ENCODE results near the gene SLCO4A1.

The SLCO4A1 gene

DNA sequence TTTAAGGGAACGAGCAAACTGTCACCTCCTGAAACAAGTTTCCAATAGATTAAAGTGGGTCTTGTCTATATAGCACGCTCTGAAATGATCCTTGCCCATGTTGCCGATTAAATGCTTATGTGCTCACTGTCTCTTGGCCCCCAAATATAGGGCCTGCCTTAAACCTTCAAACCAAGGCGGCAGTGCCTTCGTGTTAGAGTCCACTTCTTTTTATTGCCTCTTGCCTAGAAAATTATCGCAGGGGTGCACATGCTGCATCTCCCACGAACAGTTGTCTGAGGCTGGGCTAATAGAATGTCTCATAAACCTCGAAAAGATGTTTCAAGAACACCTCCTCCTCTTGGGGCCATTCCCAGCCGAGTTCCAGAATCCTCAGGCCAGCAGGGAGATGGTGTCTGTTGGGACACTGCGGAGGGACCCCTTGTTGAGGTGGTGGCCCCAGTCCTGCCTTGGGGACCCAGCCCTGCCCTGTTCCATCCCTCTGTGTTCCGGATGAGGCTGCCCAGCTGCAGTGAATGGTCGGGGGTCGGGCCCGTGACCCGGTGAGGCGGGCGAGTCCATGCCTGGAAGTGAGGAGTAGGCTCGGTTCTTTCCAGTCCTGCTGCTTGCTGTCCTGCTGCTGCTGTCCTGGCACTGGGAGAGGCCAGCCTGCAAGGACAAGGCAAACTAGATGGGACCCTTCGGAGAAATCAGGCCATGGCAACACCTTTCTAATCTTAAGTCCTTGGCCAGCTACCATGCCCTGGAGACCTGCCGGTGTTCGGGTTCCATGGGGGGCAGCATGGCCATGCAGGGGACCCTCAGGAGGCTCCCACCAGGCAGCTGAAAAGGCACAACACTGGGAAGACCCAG is 34.7 kb upstream of the SLCO4A1 start:
- DNase-seq: no peak

DNA sequence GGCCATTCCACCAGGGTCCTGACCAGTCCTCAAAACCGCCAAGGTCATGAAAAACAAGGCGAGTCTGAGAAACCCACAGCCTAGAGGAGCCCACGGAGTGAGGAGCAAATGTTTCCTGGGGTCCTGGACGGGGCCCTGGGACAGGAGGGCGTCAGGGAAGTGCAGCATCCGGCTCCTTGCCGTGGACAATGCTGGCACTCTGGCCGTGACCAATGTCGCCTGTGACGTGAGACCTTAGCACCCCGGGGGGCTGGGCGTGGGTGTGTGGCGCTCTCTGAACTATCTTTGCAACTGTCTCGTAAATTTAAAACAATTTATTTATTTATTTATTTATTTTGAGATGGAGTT is 34.1 kb upstream of the SLCO4A1 start:
- no peak for DNase-seq

DNA sequence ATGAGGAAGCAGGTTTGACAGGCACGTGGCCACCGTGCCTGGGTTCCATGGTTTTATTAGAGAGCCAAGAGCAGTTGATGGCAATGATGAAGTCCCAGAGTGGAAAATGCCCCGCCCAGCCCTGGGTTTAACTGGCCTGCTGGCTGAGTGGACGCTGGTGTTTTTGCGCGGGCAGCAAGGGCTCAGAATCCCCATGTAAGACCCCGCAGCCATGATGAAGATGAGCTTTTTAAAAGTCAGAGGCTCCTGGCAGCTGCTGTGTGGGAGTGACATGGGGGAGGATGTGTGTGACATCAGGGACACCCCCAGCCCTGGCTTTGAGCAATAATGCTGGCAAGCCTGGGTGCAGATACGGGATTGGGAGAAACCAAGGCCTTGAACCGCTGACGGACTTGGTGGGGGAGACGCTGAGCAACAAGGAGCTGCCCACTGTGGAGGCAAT is 33.0 kb upstream of the SLCO4A1 start:
- DNase-seq: no peak

DNA sequence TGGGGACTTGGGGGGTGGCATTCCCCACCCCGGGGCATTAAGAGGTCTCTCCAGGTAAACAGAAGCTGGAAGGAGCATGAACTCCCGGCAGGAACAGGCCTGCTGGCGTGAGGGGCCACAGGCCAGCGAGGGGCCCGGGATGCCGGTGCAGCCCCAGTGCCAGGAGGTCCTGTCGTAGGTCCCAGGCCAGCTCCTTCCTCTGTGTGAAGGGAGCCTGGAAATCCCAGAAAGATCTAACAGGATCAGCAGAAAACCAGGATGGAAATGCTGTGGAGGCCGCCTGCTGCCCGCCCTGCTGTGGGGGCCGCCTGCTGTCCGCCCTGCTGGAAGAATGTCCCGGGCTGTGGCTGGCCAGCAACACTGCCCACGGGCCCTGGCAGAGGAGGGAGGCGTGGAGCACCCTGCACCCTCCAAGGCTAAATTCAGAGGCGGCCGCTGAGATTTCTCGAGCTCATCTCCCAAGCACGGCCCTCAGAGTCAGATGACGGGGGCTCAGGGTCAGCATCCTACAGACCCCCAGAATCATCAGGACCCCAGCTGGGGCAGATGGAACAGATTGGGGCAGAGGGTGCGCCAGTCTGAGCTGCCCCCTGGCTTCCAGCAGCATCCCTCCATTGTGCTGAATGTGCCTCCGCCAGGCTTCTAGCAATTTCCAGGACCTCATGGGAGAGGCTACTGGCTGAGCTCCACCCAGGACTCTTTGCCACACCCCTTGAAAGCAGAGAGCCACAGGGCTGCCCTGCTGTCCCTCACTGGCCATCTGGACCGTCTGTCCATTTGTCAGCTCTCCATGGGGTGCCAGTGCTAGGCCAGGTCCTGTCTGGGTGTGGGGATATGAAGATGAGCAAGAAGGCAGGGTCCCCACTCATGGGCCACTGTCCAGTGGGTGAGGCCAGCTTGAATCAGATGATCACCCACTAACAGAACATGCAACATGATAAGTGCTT is 32.2 kb upstream of the SLCO4A1 start:
- DNase-seq: no peak

DNA sequence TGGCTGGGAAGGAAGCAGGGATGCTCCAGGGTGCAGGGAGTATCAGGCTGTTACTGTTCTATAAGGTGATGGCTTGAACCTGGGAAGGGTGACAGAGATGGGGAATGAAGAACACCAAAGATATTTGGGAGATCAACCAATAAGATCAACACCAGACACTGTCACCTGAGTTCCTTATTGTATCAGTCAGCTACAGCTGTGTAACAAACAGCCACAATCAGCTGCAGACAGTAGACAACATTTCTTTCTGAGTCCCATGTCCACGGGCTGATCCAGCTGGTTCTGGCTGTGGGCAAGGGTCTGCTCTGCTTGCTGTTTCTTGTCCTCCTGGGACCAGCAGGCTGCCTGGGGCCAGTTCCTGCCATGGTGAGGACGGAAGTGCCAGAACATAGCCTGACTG is 31.3 kb upstream of the SLCO4A1 start:
- DNase-seq: no peak

DNA sequence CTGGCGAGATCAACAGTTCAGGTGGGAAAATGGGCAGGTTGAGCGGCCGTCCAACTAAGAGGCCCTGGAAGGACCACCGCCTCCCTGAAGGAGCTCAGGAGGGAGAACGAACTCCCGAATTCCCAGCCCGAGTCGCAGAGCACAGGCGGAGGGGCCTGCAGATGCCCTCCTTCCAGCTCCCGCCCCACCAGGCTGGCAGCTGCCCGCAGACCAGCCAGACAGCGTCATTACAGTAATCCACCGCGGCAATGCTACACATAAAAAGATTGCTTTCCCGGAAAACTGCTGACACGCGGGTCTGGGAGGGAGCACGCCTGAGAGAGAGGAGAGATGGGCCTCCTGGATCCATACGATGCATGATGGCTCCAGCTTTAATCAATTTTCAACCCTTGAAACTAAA is 30.5 kb upstream of the SLCO4A1 start:
- no peak for DNase-seq

DNA sequence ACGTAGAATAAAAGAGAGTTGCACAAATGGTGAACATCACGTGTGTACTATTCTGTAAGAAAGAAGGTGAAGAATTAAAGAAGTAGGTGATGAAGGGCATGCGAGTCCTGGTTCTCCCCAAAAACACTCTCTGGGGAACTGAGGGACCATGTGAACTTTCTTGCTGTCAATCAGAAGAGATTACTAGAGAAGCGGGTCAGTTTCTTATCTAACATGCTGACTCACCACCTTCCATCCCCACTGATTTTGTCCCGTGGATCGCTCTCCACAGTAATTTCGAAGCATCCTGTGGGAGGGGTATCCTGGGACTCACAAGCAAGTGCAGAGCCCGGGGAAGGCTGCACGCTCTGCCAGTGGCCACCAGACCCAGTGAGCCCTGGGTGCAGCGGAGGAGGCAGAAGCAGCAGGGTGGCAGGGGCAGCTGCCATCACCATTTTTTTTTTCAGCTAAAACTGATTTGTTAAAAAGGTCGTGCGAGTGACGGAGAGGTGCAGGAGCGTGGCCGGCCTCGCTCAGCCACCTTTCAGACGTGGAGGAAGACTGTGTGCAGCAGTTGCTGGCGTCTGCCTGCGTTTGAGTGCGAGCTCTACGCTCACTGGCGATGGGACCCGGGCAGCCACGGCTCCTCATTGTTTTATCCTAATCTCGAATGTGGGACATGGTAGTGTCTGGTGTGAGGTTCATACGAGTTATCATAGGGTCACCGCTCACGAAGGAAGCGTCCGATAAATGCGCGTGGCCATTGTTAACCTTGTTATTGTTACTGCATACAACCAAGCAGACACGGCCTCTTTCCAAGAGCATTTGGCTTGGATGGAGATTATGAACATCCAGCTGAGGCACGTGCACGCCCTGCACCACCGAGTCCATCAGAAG is 28.0 kb upstream of the SLCO4A1 start:
- DNase-seq: no peak

DNA sequence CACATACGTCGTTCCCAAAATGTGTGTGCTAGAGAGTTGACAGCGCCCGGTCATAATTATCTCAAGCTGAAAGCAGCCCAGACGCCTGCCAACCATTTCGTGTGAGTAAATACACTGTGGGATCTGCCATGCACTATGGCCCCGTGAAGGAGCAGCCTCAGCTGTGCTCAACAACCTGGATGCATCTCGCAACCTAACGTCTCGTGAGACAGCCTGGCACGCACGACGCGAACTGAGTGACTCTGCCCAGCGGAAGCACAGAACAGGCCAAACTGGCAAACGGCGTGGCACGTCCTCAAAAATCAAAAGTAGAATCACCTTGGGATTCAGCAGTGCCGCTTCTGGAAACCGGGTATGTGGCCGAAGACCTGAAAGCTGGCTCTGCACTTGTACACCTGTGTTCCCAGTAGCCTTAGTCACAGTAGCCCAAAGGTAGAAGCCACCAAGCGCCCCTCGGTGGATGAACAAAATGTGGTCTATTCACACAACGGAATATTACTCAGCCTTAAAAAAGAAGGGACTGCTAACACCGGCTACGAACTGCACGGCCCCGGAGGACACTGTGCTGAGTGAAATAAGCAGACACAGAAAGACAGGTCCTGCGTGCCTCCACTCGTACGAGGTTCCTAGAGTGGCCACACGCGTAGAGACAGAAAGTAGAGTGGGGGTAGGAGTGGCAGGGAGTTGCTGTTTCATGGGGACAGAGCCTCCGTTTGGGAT is 27.2 kb upstream of the SLCO4A1 start:
- DNase-seq: no peak

DNA sequence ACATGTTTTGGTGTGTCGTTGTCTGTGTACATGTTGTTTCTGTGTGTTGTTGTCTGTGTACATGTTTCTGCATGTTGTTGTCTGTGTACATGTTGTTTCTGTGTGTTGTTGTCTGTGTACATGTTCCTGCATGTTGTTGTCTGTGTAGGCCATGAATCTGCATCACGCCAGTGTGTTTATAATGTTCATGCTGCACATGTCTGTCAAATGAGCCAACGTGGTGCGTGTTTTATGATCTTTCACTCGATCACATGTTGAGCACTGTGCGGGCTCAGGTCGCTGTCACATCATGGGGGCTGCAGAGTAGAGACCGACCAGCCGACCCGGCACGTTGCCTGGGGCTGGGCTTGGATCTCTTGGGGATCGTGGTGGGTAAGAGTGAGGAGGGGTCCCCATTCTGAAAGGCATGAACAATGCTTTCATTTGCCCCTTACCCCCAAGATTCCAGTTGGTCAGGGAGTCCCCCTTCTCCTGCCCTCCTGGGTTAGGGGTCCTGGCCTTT is 26.5 kb upstream of the SLCO4A1 start:
- no peak for DNase-seq

DNA sequence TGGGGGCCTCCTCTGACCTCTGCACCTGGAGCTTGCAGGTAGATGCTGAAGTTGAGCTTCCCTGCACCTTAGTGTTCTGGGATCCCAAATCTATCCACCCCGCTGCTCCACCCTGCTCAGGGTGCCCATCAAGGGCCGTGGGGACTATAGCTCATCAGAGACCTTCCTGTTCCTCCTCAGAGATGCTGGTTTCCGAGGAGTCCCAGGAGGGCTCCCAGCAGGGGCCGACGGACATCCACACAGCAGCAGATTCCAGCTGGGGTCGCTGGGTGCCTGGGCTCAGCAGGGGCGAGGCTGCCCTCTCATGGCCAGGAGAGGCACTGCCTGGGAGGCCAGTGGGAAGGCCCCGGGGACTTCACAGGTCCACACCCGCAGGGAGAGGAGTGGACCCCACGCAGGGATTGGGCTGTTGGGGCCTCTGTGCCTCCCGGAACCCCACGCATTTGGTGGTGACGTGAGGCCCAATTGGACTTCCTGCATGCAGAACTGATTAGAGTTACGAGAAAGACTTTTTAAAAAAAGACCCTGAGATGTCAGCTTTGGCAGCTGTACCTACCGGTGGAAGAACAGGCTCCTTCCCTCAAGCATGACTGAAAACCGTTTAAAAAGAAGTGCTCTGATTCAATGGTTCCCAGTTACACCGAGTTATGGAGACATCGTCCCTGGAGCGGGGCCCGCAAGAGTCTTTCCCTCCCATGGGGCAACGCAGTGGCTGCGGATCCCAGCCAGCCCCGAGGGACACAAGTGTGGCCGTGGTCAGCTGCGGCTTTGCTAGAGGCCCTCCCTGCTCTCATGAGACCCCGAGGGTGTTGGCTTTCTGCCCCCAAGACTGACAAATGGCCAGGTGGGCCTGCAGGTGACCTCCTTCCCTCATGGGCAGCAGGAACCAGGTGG is 25.3 kb upstream of the SLCO4A1 start:
- peak; percentile 52 for DNase-seq

DNA sequence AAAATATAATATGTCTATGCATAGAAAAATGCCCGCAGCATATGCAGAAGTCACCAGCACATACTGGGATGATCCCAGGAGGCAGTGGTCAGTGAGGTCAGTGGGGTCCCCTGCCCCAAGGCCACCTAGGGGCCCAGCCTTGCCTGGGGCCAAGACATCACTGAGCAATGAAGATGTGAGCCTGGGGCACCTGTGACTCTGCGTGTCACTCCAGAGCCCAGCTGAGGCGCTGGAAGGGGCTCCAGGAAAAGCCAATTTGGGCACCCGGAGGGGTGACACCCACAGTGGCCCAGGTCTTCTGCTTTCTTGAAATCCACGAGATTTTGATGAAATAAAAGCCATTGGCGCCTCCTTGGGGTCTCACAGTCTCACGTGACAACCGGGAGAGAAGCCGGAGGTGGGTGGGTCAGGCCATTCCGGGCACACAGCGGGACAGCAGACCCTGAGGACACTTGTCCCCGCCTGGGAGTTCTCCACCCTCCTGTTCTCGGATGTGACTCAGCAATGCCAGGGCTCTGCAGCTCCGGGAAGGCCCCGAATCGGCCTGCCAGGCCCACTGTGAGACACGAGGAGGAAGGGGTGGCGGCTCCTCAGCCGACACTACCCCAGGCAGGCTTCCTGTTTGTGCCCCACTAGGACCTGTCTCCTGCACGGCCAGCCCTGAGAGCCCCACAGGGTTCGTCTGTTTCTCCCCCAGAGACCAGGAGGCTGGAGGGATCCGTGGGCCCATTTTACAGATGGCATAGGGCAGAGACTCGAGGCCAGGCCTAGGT is 24.4 kb upstream of the SLCO4A1 start:
- DNase-seq: no peak

DNA sequence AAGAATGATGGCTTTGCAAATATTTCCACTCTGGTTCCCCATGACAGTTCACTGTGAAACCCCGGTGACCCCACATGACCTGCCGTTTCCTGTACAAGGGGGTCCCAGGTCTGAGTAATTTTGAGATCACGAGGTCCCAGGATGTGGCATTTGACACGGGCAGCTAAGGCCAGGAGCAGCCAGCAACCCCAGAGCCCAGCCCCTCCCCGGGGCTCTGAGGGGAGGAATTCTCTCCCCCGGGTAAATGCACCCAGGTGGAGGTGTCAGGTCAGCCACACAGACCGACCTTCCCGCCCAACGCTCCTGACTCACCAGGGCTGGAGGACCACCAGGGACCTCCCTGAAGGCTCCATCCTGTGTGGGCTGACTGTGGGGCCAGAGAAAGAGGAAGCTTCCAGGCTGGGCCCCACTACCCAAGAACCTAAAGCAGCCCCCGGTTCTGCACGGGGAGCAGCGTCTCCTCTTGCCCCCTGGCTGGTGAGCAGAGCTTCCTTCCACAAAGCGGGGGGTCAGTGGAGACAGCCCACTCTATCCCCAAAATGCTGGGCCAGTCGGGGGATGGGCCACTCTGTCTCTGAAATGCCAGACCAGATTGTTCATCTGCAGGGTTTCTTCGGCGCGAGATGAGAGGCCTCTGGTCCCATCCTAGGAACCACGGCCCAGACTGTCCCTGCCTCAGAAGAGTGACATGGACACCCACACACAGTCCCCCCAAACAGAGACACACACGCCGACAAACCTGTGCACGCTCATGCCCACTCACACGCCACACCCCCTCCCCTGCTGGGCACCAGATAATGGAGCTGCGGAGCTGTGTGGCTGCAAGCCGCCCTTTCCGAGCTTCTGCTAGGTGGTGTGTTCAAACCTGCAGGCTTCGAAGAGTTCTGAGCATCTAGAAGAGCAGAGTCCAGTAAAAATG is 23.4 kb upstream of the SLCO4A1 start:
- DNase-seq: no peak

DNA sequence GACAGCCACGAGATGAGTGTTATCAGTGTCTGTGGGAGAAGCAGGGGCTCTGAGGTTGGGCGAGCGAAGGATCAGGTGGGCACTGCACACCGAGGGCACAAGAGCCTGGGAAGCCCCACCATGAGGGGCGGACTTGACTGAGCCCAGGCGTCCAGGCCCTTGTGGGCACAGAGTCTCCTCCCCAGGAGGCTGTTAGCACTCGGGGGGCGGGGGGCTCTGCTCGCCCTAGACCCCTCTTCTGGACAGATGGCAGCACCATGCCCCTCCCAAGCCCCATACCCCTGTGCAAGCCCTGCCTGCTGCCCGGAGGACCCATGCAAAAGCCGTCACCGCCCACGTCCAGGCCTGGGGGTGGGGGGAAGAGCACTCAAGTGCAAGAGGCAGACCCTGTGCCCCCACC is 21.7 kb upstream of the SLCO4A1 start:
- DNase-seq: no peak

DNA sequence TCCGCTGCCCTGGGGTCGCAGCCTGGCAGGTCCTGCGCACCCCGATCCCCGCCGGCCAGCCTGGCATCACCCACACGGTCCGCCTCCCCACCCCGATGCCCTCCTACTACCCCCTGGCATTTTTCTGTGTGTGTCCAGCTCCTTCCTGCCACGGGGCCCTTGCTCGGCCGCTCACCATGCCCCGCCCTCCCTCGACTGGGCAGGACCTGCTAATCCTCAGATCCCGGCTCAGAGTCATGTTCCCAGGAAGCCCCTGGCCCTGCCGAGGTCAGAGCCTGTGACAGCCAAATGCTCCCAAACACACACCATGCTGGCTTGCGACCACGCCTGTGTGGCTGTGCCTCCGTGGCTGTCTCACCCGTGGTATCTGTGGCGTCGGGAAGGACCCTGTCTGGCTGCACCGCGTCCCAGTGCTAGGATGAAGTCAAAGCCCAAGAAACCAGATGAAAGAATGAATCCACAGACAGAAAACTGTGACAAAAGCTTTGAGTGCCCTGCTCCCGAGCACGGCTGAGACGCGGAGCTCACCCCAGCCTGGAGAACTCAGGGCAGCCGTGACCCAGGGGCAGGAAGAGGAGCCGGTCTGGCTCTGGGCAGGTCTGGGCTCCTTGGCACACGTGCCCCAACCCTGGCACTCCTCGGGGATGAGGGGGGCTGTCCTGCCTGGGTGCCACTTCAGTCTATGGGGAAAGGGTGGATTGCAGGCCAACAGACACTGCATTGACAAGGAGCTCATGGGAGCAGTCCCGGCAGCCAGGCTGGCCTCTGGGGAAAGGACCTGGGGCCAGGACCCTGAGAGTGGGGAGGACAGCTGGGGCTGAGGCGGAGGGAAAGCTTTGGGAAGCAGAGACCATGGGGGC is 20.8 kb upstream of the SLCO4A1 start:
- no peak for DNase-seq

DNA sequence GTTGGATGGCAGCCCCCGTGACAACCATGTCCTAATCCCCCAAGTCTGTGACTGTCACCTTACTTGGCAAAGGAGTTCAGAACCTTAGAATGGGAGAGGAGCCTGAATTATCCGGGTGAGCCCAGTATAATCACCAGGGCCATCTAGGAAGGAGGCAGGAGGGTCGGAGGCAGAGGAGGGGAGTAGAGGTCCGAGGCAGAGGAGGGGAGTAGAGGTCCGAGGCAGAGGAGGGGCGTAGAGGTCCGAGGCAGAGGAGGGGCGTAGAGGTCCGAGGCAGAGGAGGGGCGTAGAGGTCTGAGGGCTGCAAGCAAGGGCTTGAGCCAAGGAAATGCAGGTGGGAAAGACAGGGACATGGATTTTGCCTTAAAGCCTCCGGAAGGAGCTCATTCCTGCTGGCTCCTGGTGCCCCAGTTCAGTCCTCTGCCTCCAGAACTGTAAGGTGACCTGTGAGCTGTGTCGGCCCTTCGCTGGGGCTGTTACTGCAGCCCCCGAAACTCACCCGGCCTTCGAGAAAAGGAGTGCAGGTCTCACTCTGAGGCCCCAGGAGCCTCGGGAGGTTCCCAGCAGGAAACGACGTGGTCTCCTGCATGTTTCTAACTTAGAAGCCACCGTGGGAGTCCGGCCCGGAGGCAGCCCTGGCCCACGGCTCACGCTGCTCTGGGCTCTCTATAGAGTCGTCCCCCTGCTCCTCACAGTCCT is 20.0 kb upstream of the SLCO4A1 start:
- DNase-seq: no peak

DNA sequence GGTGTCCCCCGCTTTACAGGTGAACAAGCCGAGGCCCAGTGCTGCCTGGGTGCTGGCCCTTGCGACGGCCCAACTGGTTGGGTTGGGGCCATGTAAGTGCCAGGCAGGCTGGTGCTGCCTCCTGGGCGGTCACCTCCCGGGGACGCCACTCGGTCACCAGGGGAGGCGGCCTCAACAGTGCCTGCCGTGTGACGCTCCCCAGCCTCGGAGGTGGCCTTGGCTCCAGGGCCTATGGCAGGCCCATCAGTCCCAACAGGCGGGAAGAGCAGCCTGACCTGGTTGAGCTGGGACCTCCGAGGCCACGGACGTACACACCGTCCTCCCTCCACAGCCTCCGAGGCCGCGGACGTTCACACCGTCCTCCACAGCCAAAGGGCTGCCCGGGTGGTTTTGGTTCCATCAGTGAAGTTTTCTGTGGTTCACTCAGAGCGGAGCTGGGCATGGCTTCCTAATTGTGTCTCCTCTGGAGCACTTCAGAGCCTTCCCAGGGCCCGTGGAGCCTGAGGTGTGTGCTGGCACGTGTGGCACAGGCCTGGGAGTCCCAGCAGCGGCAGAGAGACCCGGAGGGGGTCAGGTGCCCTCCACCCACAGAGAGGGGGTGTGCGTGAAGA is 19.3 kb upstream of the SLCO4A1 start:
- no peak for DNase-seq
